HG02840 (cell line): ENCODE data around the gene NBEAL2.
"Not testable (repeated sequence)": the region's sequence is repeated elsewhere in the genome, so short reads cannot be mapped to it uniquely, and the experiment has no call there.

Experiments
- ATAC-seq: cut with Tn5 transposase; IDR thresholded peaks from one replicate; pipeline ENCODE4 v1.9.1; 2021; ENCODE audit warnings: mild to moderate bottlenecking, moderate library complexity, moderate number of reproducible peaks; ENCODE audit not compliant: unreplicated experiment, low FRiP score

NBEAL2 gene

GRCh38 chr3:47028146-47028545 lies 48.7 kb downstream of the NBEAL2 start:
- no peak for ATAC-seq

- ATAC-seq, result no peak
Measured at GRCh38 chr3:47028667-47029066, 49.2 kb downstream of the NBEAL2 start.

- ATAC-seq, result not testable (repeated sequence)
Measured at GRCh38 chr3:47031041-47031440, 51.6 kb downstream of the NBEAL2 start.

- no peak for ATAC-seq
Measured at GRCh38 chr3:47034868-47035489, 55.5 kb downstream of the NBEAL2 start.

GRCh38 chr3:47035645-47036044 lies 56.2 kb downstream of the NBEAL2 start:
- no peak for ATAC-seq

GRCh38 chr3:47036145-47036544 lies 56.7 kb downstream of the NBEAL2 start:
- ATAC-seq, result no peak

GRCh38 chr3:47037302-47037701 lies 57.8 kb downstream of the NBEAL2 start:
- ATAC-seq, result not testable (repeated sequence)

GRCh38 chr3:47041114-47041513 lies 61.6 kb downstream of the NBEAL2 start:
- no peak for ATAC-seq

- no peak for ATAC-seq
Measured at GRCh38 chr3:47042231-47042791, 62.8 kb downstream of the NBEAL2 start.

GRCh38 chr3:47047069-47047468 lies 67.6 kb downstream of the NBEAL2 start:
- no peak for ATAC-seq

- ATAC-seq, result no peak
Measured at GRCh38 chr3:47047673-47048072, 68.2 kb downstream of the NBEAL2 start.

GRCh38 chr3:47054412-47054811 lies 74.9 kb downstream of the NBEAL2 start:
- no peak for ATAC-seq

GRCh38 chr3:47056705-47057104 lies 77.2 kb downstream of the NBEAL2 start:
- ATAC-seq, result no peak

- ATAC-seq, result no peak
Measured at GRCh38 chr3:47057212-47057671, 77.8 kb downstream of the NBEAL2 start.
